HCT116 (cell line): Measurements from ENCODE around the gene HOXA2. TPM values are rescaled to one million over a fixed set of nuclear protein-coding genes. Genes with fewer than 3 reads are reported as not detected.
A peak's percentile ranks its signal among the peaks of the same experiment; 100 is the strongest.

Experiments used
- ATAC-seq: fragments of 200-7000 bp; cut with Tn5 transposase; 2 replicates; pipeline ENCODE4 v1.9.1; 2020; ENCODE audit warnings: mild to moderate bottlenecking, moderate library complexity
- BruUV-seq: library from RNA; stranded (reverse); fragments of 400-500 nt; replicated peaks from 2 replicates; lab custom pipeline; 2021; lab: Mats Ljungman, UMichigan
- CTCF ChIA-PET: fragments of 300-600 bp; sonication (Branson Sonifier 250); formaldehyde crosslinking; loops from one replicate; lab custom pipeline; 2021; ENCODE audit warnings: antibody characterized with exemption; lab: Charles Lee
- POLR2A ChIA-PET: fragments of 300-600, 350-600 bp; sonication (Branson Sonifier 250); formaldehyde crosslinking; loops from one replicate; lab custom pipeline; 2021; ENCODE audit warnings: antibody characterized with exemption; lab: Charles Lee
- RAD21 ChIA-PET, 2 experiments: fragments of 300-600 bp; sonication (Branson Sonifier 250); formaldehyde crosslinking; loops; one replicate each; lab custom pipeline; 2023; ENCODE audit warnings: low total read pairs in 2 of 2; ENCODE audit not compliant: uncharacterized antibody in 2 of 2, unreplicated experiment in 2 of 2, low non-redundant PET in 1 of 2; lab: Charles Lee
- DNase-seq: peaks from one replicate; pipeline ENCODE4 v3.0.0-alpha.2; 2010; ENCODE audit warnings: low read depth, low spot score
- H2AFZ ChIP-seq: fragments of 200-600 bp; shearing (Covaris generic), sonication (generic); 2 replicates; pipeline ENCODE4 v1.6.1; 2017; ENCODE audit warnings: low read depth, mixed run types, mixed read lengths, antibody characterized with exemption, low read length; ENCODE audit not compliant: poor library complexity, severe bottlenecking
- H3K27ac ChIP-seq: 2 replicates; pipeline ENCODE4 v1.5.1; 2012; ENCODE audit warnings: low read depth, low read length
- H3K27me3 ChIP-seq: fragments of 200-600 bp; sonication (generic); 2 replicates; pipeline ENCODE4 v1.6.1; 2016; ENCODE audit warnings: mixed run types, low read length, mixed read lengths; ENCODE audit not compliant: insufficient read depth
- H3K36me3 ChIP-seq, 2 experiments: fragments of 200-500 bp in 1 of 2; fragments of 200-600 bp in 1 of 2; sonication (Bioruptor generic) in 1 of 2; sonication (generic) in 1 of 2; 2 replicates each; pipeline versions ENCODE4 v1.5.1 to v1.6.1; 2014 to 2016; ENCODE audit warnings: low read length in 2 of 2, inconsistent platforms in 1 of 2, mixed read lengths in 1 of 2, mixed run types in 1 of 2; ENCODE audit not compliant: insufficient read depth in 2 of 2, control insufficient read depth in 1 of 2
- H3K4me1 ChIP-seq, 2 experiments: fragments of 200-600 bp in 1 of 2; sonication (generic) in 1 of 2; 2 replicates each; pipeline versions ENCODE4 v1.5.1 to v1.6.1; 2012 to 2017; ENCODE audit warnings: low read length in 2 of 2, inconsistent platforms in 1 of 2, mild to moderate bottlenecking in 1 of 2, mixed read lengths in 1 of 2, mixed run types in 1 of 2, moderate library complexity in 1 of 2; ENCODE audit not compliant: insufficient read depth in 2 of 2, control insufficient read depth in 1 of 2
- H3K4me2 ChIP-seq: fragments of 200-600 bp; sonication (generic); 2 replicates; pipeline ENCODE4 v1.6.1; 2017; ENCODE audit warnings: mixed run types, low read length, mixed read lengths
- H3K4me3 ChIP-seq, 2 experiments: fragments of 200-600 bp in 1 of 2; sonication (generic) in 1 of 2; replicated peaks in 1 of 2; 2 replicates each; pipeline ENCODE4 v1.5.1; 2011 to 2016; ENCODE audit warnings: low read length in 2 of 2, control low read depth in 1 of 2, low read depth in 1 of 2, mild to moderate bottlenecking in 1 of 2, mixed read lengths in 1 of 2, mixed run types in 1 of 2
- H3K79me2 ChIP-seq: fragments of 200-600 bp; sonication (generic); 2 replicates; pipeline ENCODE4 v1.6.1; 2017; ENCODE audit warnings: mild to moderate bottlenecking, mixed run types, low read length, moderate library complexity, mixed read lengths; ENCODE audit not compliant: insufficient read depth
- H3K9ac ChIP-seq: fragments of 200-600 bp; sonication (generic); 2 replicates; pipeline ENCODE4 v1.6.1; 2016; ENCODE audit warnings: low read length, mixed read lengths
- H3K9me2 ChIP-seq: fragments of 200-600 bp; sonication (generic), shearing (Covaris generic); 2 replicates; pipeline ENCODE4 v1.6.1; 2017; ENCODE audit warnings: mixed run types, mild to moderate bottlenecking, moderate library complexity; ENCODE audit not compliant: insufficient read depth
- H3K9me3 ChIP-seq, 2 experiments: fragments of 200-500 bp in 1 of 2; fragments of 200-600 bp in 1 of 2; sonication (Bioruptor generic) in 1 of 2; sonication (generic) in 1 of 2; 2 replicates each; pipeline ENCODE4 v1.6.1; 2014 to 2017; ENCODE audit warnings: low read length in 2 of 2, mixed read lengths in 2 of 2, inconsistent platforms in 1 of 2, low read depth in 1 of 2, mild to moderate bottlenecking in 1 of 2, mixed run types in 1 of 2, moderate library complexity in 1 of 2; ENCODE audit not compliant: control insufficient read depth in 1 of 2, insufficient read depth in 1 of 2
- H4K20me1 ChIP-seq: fragments of 200-600 bp; sonication (generic), shearing (Covaris generic); 2 replicates; pipeline ENCODE4 v1.6.1; 2017; ENCODE audit warnings: mixed run types, mild to moderate bottlenecking, moderate library complexity; ENCODE audit not compliant: insufficient read depth
- ATF3 ChIP-seq: IDR thresholded peaks from 2 replicates; pipeline ENCODE4 v1.6.1; 2012
- CBX3 ChIP-seq: IDR thresholded peaks from 2 replicates; pipeline ENCODE4 v1.6.1; 2012; ENCODE audit warnings: low read depth
- CEBPB ChIP-seq: IDR thresholded peaks from 2 replicates; pipeline ENCODE4 v1.6.1; 2012; ENCODE audit warnings: low read depth
- CTCF ChIP-seq, 3 experiments: fragments of 200-600 bp in 1 of 3; sonication (generic) in 1 of 3; IDR thresholded peaks in 2 of 3; conservative IDR thresholded peaks in 1 of 3; 2 replicates each; pipeline ENCODE4 v1.5.1; 2012 to 2017; ENCODE audit warnings: low read depth in 2 of 3, low read length in 2 of 3, antibody characterized with exemption in 1 of 3, borderline replicate concordance in 1 of 3, control low read depth in 1 of 3, mild to moderate bottlenecking in 1 of 3, mixed read lengths in 1 of 3, mixed run types in 1 of 3, moderate library complexity in 1 of 3; ENCODE audit not compliant: insufficient read depth in 1 of 3
- EZH2 ChIP-seq: fragments of 200-600 bp; sonication (generic); IDR thresholded peaks from 2 replicates; pipeline ENCODE4 v1.6.1; 2017; ENCODE audit warnings: antibody characterized with exemption, mixed run types
- EZH2phosphoT487 ChIP-seq: fragments of 200-600 bp; IDR thresholded peaks from 2 replicates; pipeline ENCODE4 v1.6.1; 2018; ENCODE audit warnings: antibody characterized with exemption, borderline replicate concordance
- FOSL1 ChIP-seq: IDR thresholded peaks from 2 replicates; pipeline ENCODE4 v1.6.1; 2012; ENCODE audit warnings: low read depth
- JUND ChIP-seq: IDR thresholded peaks from 2 replicates; pipeline ENCODE4 v1.6.1; 2012
- MAX ChIP-seq: IDR thresholded peaks from 2 replicates; pipeline ENCODE4 v1.6.1; 2012
- POLR2AphosphoS5 ChIP-seq: IDR thresholded peaks from 2 replicates; pipeline ENCODE4 v1.6.1; 2011; ENCODE audit warnings: mild to moderate bottlenecking, low read depth, low read length, moderate library complexity
- SIN3A ChIP-seq: IDR thresholded peaks from 2 replicates; pipeline ENCODE4 v1.6.1; 2012; ENCODE audit warnings: low read depth
- SP1 ChIP-seq: IDR thresholded peaks from 2 replicates; pipeline ENCODE4 v1.6.1; 2012; ENCODE audit warnings: low read depth
- SRF ChIP-seq: IDR thresholded peaks from 2 replicates; pipeline ENCODE4 v1.6.1; 2012; ENCODE audit warnings: low read depth
- TCF7L2 ChIP-seq: IDR thresholded peaks from 2 replicates; pipeline ENCODE4 v1.7.0; 2011; ENCODE audit warnings: borderline replicate concordance, inconsistent platforms; ENCODE audit not compliant: insufficient read depth, insufficient read length; ENCODE audit errors: extremely low read depth
- YY1 ChIP-seq: IDR thresholded peaks from 2 replicates; pipeline ENCODE4 v1.6.1; 2011; ENCODE audit warnings: low read length, low read depth, moderate library complexity, mild to moderate bottlenecking; ENCODE audit not compliant: insufficient replicate concordance; ENCODE audit errors: extremely low read depth
- ZBTB33 ChIP-seq: IDR thresholded peaks from 2 replicates; pipeline ENCODE4 v1.6.1; 2011; ENCODE audit warnings: mild to moderate bottlenecking, low read length, moderate library complexity; ENCODE audit not compliant: insufficient replicate concordance; ENCODE audit errors: extremely low read depth
- intact Hi-C: fragments of 100-400 bp; cut with micrococcal nuclease; formaldehyde crosslinking; loops from 2 replicates; pipeline ENCODE4 v1.10.0; 2022
- total RNA-seq: library from RNA; stranded (reverse); gene quantifications from one replicate; pipeline ENCODE4 v1.2.1, GENCODE V29; 2021; ENCODE audit not compliant: unreplicated experiment

Gene HOXA2
- total RNA-seq, 1 experiment from 2014 or later = 0.57 TPM

GRCh38 chr7:27111042-27111750, 8.7 kb upstream of the HOXA2 start:
- CTCF ChIA-PET = no interaction called here
- Histone ChIP-seq H4K20me1 (no peaks in the 10 kb centered on the region), H3K9me2 (no peaks in the 10 kb centered on the region), H3K9ac (peak overlapping the region; percentile 70), H3K4me3 (peak overlapping the region in 1 of 2 experiments; percentile 74; a peak in 2 of 4 replicates), H3K27ac (peak overlapping the region; percentile 28), H3K36me3 (no peaks in the 10 kb centered on the region), H3K79me2 (peaks cover 20% of the 10 kb centered on the region), H3K9me3 (no peaks in the 10 kb centered on the region), H2AFZ (no peak overlapping the region), H3K4me1 (peaks cover 44 to 50% of the 10 kb centered on the region in 2 experiments), H3K27me3 (no peaks in the 10 kb centered on the region), H3K4me2 (peak overlapping the region; percentile 98)
- POLR2A ChIA-PET = interaction anchor here (1.0 kb wide), 1 partner anchor 15 kb away, joined by 4 read pairs; the partner anchor contains the start of gene HOXA1
- RAD21 ChIA-PET = no interaction called here
- ATAC-seq = no peak
- intact Hi-C loops = no loop called here
- no peak for TF ChIP-seq EZH2
- no peak for TF ChIP-seq CEBPB
- TF ChIP-seq TCF7L2 = peak; percentile 19
- no peak for TF ChIP-seq ZBTB33
- TF ChIP-seq SP1 = peak; percentile 42; the same call in 1 of the 2 replicates
- TF ChIP-seq SIN3A = no peak
- TF ChIP-seq YY1 = no peak
- peak; percentile 69 for TF ChIP-seq FOSL1
- TF ChIP-seq EZH2phosphoT487 = no peak
- peak; percentile 56; the same call in 1 of the 2 replicates for TF ChIP-seq JUND
- no peak for TF ChIP-seq CBX3
- TF ChIP-seq ATF3 = no peak
- no peak for TF ChIP-seq MAX
- no peak for TF ChIP-seq CTCF (IDR thresholded peaks at IDR 0.05 in 2 of 3, conservative IDR thresholded peaks at IDR 0.05 in 1 of 3; ENCODE audit: borderline replicate concordance in 1 of 3, insufficient read depth in 1 of 3, low read depth in 2 of 3, low read length in 2 of 3)
- no peak for TF ChIP-seq POLR2AphosphoS5
- TF ChIP-seq SRF = no peak
- BruUV-seq = no TSS peak
- no peak for DNase-seq
